CD4-positive, alpha-beta T cell treated with Interleukin-15 for 4 hours (primary cell): Measurements from ENCODE around the gene OR2D3.
"Not testable (repeated sequence)": the region's sequence is repeated elsewhere in the genome, so short reads cannot be mapped to it uniquely, and the experiment has no call there.

ENCODE experiments used
- DNase-seq: peaks from one replicate; pipeline ENCODE4 v3.0.0-alpha.2; 2020; ENCODE audit warnings: low spot score

Gene OR2D3

DNA sequence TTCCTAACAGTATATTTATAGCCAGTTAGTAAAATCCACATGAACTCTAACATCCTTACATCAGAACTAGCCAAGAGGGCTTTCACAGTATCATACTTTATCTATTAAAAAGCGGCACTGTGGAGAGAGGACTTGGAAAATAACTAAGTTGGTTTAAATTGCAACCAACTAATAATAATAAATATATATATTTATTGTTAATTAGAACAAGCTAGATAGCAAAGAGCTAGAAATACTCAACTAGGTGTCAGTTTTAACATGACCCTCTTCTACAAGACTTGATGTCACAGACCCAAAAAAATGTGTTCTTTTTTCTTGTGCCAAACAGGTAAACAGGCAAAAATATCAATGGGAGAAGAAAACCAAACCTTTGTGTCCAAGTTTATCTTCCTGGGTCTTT lies at the start of gene OR2D3:
Gene OR2D3 (plus strand): TSS at position 301 of the 400 bp plus-strand sequence. CDS start 0 bp downstream, at position 301.
- DNase-seq, result no peak

DNA sequence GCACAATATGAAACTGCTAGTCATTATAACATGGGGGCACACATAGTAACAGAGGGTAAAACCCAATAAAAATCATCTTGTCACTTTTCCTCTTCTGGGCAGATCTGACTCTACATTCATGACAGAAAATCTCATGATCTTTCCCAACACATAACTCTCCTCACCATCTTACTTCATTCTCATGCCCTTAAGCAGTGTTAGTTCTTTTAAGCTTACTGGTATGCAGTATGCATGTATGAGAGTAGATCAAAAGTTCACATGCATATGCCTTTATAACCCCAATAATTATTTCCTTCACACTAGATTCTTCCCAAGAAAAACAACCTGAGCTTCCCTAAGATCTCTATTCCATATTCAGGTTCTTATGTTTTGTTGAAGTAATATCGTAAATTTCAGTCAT lies 49.5 kb upstream of the OR2D3 start:
- no peak for DNase-seq

DNA sequence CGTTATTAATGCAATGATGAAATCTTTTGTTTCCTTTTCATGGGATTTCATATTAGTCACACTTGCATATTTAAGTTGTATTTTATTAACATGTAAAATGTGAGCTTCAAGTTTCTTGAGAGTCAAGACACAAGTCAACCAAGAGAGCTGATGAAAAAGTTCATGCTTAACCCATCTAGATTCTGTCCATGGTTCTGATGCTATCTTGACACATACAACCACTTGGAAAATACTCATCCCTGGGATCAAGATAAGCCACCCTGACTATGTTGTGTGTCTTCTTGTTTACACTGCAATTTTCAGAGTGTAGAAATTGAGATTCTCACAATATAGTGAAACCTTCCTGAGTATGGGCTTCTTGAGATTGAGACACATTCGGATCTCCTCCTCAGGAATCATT lies 45.0 kb upstream of the OR2D3 start:
- no peak for DNase-seq

- no peak for DNase-seq
Measured at GRCh38 chr11:6876325-6876724, 44.5 kb upstream of the OR2D3 start, which contains the start of gene OR10A4. OR10A4 (plus strand) TSS chr11:6876625; CDS start chr11:6876648, 23 bp downstream.

- DNase-seq, result no peak
Measured at GRCh38 chr11:6876914-6877313, 43.9 kb upstream of the OR2D3 start.

GRCh38 chr11:6882751-6883150 lies 38.1 kb upstream of the OR2D3 start:
- DNase-seq, result no peak

DNA sequence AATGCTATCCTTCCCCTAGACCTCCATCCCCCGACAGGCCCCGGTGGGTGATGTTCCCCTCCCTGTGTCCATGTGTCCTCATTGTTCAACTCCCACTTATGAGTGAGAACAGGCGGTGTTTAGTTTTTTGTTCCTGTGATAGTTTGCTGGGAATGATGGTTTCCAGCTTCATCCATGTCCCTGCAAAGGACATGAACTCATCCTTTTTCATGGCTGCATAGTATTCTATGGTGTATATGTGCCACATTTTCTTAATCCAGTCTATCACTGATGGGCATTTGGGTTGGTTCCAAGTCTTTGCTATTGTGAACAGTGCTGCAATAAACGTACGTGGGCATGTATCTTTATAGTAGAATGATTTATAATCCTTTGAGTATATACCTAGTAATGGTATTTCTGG lies 33.1 kb upstream of the OR2D3 start:
- DNase-seq, result not testable (repeated sequence)

DNA sequence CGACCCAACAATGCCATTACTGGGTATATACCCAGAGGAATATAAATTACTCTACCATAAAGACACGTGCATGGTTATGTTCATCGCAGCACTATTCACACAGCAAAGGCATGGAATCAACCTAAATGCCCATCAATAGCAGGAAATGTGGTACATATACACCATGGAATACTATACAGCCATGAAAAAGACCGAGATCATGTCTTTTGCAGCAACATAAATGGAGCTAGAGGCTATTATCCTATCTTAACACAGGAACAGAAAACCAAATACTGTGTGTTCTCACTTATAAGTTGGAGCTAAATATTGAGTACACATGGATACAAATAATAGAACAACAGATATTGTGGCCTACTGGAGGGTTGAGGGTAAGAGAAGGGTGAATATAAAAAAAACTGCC lies 32.0 kb upstream of the OR2D3 start:
- DNase-seq, result no peak

- DNase-seq, result no peak
Measured at GRCh38 chr11:6889835-6890234, 31.0 kb upstream of the OR2D3 start.

GRCh38 chr11:6892400-6892799 lies 28.4 kb upstream of the OR2D3 start, which contains the start of gene OR2D2:
OR2D2 (minus strand) TSS chr11:6892500; CDS start chr11:6892500, 0 bp downstream.
- DNase-seq, result no peak

GRCh38 chr11:6894097-6894496 lies 26.7 kb upstream of the OR2D3 start:
- no peak for DNase-seq

DNA sequence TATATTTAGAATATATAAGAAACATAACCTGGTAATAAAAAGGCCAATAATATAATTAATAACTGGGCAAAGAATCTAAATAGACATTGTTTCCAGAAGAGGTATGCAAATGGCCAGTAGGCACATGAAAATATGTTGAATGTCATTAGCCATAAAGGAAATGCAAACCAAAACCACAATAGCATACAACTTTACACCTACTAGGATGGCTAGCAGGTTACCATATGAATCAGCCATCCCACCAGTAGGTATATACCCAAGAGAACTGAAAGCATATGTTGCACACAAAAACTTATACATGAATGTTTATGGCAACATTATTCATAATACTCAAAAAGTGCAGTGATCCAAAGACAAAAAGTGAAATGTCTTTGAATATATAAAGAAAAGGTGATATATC lies 25.8 kb upstream of the OR2D3 start:
- DNase-seq, result no peak

DNA sequence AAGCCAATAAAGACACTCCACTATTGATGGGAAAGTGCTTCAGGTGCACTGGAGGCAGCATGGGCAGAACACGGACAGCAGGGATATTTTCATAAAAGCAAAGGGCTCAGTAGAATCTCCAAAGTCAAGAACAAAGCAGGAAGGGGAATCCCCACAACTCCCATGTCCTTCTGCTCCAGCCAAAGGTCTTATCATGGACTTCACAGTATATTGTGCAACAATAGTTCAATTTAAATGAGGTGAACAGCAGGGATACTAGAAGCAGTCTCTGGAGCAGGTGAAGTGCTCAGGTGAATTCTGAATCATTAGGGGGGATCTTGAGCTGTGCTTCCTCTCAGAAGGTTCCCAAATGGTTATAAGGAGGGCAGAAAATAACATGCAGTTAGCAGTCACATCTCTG lies 21.9 kb upstream of the OR2D3 start:
- no peak for DNase-seq

GRCh38 chr11:6900327-6900999 lies 20.3 kb upstream of the OR2D3 start:
- no peak for DNase-seq

GRCh38 chr11:6904804-6905203 lies 16.0 kb upstream of the OR2D3 start:
- not testable (repeated sequence) for DNase-seq

DNA sequence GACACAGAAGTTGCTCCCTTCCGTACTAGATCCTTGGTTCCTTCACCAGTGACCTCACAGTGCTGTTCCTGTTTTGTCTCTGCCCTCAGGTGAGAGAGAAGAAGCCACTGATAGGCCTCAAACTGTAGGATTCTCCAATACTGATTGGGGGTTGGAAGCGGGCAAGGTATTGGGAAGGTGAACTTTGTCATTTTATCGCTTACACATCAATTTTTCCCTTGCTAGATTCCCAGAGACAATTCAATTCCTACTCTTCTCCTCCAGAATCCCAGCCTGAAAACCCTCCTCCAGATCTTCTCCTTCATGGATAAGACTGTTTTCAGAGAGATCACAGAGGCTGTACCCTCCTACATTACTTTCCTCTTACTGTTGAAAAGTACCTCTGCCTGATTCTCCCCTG lies 9.4 kb upstream of the OR2D3 start:
- no peak for DNase-seq

GRCh38 chr11:6911948-6912347 lies 8.9 kb upstream of the OR2D3 start:
- DNase-seq, result no peak

- no peak for DNase-seq
Measured at GRCh38 chr11:6919698-6920097, 1.1 kb upstream of the OR2D3 start.

DNA sequence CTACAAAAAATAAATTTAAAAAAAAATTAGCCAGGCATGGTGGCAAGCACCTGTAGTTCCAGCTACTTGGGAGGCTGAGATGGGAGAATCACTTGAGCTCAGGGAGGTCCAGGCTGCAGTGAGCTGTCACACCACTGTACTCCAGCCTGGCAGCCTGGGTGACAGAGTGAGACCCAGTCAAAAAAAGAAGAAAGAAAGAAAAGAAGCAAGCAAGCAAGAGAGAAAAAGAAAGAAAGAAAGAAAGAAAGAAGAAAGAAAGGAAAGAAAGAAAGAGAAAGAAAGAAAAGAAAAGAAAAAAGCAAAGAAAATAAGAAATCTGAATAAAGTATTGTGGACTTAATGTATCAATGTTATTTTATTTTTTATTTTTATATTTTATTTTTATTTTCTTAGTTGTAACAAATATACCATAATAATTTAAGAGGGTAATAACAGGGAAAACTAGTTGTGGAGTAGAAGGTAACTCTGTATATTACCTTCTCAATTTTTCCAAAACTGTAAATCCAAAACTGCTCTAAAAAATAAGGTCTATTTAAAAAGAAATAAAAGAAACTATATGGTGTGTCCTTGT lies 4.3 kb downstream of the OR2D3 start:
- DNase-seq, result no peak

GRCh38 chr11:6925636-6926207 lies 4.9 kb downstream of the OR2D3 start:
- no peak for DNase-seq

DNA sequence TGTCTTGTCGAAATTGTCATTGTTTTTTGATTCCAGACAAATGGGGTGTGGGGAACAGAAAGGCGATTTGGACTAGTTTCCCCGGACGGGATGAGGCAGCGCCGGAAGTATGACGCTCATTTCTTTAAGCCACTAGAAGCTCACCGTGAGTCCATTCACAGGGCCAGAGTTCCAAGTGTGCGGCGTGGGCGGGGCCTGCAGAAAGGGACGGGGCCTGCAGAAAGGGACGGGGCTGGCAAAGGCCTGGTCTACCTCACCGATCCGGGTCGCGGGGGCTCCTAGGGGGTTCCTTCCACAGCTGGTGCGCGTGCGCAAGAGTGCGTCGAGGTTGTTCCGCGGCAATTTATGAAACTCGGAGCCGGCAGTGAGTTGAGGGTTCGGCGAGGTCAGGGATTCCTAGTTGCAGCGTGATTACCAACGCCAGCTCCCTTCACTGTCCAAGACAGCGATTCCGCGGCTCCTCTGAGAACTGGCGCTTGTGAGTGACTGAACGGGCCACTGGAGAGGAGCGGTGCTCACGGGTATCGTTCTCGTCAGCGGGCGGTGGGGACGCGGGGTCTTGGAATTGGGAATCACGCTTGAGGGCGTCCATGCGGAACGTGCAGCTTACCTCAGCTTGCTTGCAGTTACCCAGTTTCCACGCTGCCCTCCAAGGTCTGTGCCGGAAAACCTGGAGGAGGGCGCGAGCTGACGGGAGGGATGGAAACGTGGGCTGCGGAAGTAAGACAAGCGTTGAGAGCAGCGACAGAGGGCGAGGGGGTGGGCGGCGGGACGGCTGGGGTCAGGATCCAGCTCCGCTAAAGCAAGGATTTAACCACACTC lies 5.6 kb downstream of the OR2D3 start, which contains the start of gene ZNF215:
Gene ZNF215 (plus strand): TSS at position 219 of the 822 bp plus-strand sequence. CDS start 5,847 bp downstream, outside the sequence.
- no peak for DNase-seq

DNA sequence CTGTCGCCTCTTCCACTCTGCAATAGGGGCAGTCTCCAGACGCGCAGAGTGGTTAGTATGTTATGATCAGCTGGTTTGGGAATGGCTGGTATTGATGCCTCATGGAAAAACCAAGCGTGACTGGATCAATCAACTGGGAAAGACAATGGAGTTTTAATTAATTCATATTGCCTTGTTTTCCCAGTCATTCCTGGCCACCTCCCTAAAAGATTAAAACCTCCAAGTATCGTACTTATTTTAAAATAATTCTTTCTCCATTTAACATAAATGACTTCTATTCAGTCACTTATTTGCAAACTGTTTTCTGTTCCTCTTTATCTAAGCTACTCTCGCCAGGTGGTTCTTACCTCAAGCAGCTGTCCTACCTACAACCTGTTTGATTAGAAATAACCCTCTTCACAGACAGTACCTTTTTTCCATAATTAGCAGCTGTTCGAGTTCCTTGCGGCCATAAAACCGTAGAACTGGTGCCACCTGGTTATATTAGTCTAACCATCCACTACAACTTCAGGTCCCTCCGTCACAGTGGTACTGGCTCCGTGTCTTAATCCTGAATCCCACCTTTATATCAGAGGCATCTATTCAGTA lies 6.3 kb downstream of the OR2D3 start:
- DNase-seq, result no peak
